AG10803 (cell line): ENCODE measurements around the gene GDI1.
A peak's percentile ranks its signal among the peaks of the same experiment; 100 is the strongest.
"Not testable (repeated sequence)": the region's sequence is repeated elsewhere in the genome, so short reads cannot be mapped to it uniquely, and the experiment has no call there.

ENCODE experiments used
- DNase-seq: peaks from one replicate; pipeline ENCODE4 v3.0.0; 2010; ENCODE audit warnings: low read depth
- H3K4me3 ChIP-seq: 2 replicates; pipeline ENCODE4 v1.5.1; 2011; ENCODE audit warnings: mild to moderate bottlenecking, low read length, control low read depth
- CTCF ChIP-seq: conservative IDR thresholded peaks from 2 replicates; pipeline ENCODE4 v1.5.1; 2011; ENCODE audit warnings: mild to moderate bottlenecking, low read length, control low read depth, inconsistent platforms

GDI1 gene

DNA sequence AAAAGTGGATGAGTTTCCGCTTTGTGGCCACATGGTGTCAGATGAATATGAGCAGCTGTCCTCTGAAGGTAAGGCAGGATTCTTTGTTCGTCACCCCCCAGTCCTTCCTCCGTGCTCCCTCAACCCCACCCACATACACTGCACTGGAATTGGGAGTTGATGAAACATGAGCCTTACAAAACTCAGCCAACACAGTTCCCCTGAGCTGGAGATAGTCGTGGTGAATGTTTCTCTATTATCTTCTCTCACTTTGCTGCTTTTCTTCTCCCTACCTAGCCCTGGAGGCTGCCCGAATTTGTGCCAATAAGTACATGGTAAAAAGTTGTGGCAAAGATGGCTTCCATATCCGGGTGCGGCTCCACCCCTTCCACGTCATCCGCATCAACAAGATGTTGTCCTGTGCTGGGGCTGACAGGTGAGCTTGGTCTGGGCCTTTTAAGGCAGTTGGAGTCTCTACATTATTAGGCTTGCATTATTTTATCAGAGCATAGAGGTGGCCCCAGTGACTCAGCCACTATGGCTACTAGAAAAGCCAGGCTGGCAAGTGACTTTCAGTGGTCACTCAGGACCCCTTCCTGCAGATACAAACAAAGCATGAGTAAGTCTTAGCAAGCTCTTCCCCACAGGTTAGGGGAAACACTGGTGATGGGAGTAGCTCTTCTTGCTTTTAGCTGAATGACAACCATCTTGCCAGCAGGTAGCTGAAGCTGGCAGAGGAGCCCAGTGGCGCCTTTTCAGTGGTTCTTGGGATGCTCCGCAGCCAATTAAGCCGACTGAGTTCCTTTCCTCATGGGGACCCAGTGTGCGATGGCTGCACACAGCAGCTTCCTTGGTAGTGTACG, 37.2 kb upstream of the GDI1 start:
- no peak; the same call in 1 of the 2 replicates for TF ChIP-seq CTCF
- peak overlapping the region; percentile 87 for H3K4me3 ChIP-seq
- no peak for DNase-seq

DNA sequence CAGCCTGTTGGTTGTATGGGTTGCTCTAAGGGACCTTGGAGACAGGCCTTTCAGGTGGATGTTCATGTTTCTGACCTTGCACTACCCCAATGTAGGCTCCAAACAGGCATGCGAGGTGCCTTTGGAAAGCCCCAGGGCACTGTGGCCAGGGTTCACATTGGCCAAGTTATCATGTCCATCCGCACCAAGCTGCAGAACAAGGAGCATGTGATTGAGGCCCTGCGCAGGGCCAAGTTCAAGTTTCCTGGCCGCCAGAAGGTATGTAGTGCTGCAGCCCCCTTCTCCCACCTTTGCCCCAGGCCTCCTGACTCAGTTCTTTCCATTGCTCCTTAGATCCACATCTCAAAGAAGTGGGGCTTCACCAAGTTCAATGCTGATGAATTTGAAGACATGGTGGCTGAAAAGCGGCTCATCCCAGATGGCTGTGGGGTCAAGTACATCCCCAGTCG, 36.6 kb upstream of the GDI1 start:
- peak overlapping the region; percentile 87 for H3K4me3 ChIP-seq
- not testable (repeated sequence) for DNase-seq

GRCh38 chrX:154401045-154401799, 35.7 kb upstream of the GDI1 start:
- peak; percentile 29 for DNase-seq
- TF ChIP-seq CTCF = no peak

DNA sequence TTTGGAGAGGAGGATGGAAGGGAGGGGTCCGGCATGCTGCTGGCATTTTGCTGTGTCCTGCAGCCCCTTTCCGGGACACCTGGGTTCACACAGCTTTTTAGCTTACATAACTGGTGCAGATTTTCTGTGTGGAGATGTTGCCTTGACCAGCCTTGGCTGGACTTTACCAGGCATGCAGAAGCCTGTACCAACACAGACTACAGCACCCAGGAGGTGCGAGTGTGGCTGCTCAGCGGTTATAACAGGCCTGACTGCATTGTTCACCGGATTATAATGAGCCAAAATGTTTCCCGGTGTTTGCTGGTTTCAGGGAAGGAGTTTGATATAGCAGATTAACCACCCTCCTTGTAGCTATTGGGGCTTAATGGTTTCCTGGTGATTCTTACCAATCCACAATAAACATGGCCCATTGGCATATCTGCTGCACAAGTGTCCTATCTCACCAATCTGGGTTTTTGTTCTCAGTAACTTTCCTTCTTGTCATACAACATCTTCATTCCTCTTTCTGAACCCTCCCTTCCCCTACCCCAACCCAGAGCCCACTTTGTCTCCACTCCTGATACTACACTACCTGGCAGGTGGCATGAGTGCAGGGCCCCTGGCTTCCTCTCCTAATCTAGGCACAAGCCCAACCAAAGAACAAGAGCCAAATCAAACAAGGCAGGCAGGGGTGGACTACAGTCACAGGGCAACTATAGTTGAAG, 34.9 kb upstream of the GDI1 start:
- DNase-seq = no peak
- TF ChIP-seq CTCF = no peak
- H3K4me3 ChIP-seq = no peak overlapping the region

More at GRCh38 chrX:154401045-154401799, 35.7 kb upstream of the GDI1 start:
- no peak overlapping the region for H3K4me3 ChIP-seq

DNA sequence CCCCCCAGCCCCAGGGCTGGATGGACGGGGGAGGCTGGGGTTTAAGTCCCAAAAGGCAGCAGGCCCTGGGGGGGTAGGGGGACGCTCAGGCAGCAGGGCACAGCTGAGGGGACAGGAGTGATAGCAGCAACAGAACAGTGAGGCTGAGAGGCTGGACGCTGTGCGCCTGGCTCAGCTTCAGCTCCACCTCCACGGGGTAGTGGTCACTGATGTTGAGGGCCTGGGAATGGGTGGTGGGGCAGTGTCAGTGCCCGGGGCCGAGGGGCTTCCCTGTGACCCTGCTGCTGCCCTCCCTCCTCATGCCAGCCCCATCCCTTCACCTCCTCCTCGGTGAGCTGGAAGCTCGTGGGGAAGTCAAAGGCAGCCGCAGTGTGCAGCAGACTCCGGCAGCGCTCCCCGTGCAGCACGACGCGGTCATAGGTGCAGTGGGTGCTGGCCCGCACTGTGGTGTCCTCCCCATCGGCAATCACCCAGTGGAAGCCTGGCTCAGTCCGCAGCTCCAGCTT, 34.3 kb upstream of the GDI1 start:
- no peak for TF ChIP-seq CTCF
- no peak for DNase-seq
- no peak overlapping the region for H3K4me3 ChIP-seq

DNA sequence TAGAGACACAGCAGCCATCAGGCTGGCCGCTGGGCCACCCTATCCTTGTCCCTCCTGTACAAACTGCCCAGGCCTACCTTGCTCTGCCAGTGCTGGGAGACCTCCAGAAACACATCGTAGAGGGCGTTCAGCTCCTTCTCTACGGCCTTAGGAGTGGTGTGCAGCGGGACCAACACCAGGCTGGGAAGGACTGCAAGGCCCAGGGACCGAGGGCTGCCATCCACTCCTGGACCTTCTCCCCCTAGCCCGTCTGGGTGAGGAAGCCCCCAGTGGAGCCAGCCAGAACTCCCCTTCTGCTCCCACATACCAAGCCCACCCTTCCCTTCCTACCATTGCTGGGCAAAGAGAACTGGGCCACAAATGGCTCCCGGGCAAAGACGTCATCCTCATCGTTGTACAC, 33.8 kb upstream of the GDI1 start:
- no peak for DNase-seq
- no peak overlapping the region for H3K4me3 ChIP-seq
- no peak for TF ChIP-seq CTCF

DNA sequence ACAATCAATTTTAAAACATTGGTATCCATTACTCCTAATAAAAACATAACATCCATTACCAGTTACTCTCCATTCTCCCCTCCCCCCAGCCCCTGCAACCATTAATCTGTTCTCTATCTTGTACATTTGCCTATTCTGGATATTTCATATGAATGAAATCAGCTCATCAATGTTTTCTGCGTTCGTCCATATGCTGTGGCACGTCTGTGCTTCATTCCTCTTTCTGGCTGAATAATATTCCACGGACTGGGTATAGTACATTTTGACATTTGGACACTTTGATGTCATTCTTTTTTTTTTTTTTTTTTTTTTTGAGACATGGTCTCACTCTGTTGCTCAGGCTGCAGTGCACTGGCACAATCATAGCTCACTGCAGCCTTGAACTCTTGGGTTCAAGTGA, 33.1 kb upstream of the GDI1 start:
- TF ChIP-seq CTCF = no peak
- DNase-seq = no peak

More for the DNA sequence above, 33.1 kb upstream of the GDI1 start:
- H3K4me3 ChIP-seq = no peak overlapping the region
